NCI-H2196 treated with DMSO at 0.1 percent for 48 hours (cell line): ENCODE measurements around the gene FAM167B.
"Not testable (repeated sequence)": the region's sequence is repeated elsewhere in the genome, so short reads cannot be mapped to it uniquely, and the experiment has no call there.

ENCODE experiments used
- DNase-seq: peaks from one replicate; lab custom pipeline; 2025; ENCODE audit not compliant: unreplicated experiment; lab: John Stamatoyannopoulos, UW

Gene FAM167B

GRCh38 chr1:32257227-32257508 is 10.1 kb downstream of the FAM167B start:
- DNase-seq = no peak

DNA sequence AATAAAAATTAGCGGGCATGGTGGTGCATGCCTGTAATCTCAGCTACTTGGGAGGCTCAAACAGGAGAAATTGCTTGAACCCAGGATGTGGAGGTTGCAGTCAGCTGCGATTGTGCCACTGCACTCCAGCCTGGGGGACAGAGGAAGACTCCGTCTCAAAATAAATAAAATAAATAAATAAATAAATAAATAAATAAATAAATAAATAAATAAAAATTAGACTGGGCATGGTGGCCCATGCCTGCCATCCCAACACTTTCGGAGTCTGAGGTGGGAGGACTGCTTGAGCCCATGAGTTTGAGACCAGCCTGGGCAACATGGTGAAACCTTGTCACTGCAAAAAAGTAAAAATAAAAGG is 16.2 kb downstream of the FAM167B start:
- DNase-seq = not testable (repeated sequence)

DNA sequence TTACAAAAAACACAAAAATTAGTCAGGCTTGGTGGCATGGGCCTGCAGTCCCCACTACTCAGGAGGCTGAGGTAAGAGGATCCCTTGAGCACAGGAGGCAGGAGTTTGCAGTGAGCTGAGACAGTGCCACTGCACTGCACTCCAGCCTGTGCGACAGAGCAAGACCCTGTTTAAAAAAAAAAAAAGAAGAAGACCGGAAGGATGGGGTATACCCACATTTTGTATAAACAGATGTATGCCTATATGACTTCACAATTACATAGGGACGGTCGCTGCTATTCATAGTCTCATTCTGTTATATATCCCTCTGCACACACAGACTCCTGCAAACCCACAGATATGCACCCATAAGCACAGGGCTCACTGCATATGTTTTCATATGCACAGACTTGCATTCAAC is 16.7 kb downstream of the FAM167B start:
- DNase-seq = no peak

DNA sequence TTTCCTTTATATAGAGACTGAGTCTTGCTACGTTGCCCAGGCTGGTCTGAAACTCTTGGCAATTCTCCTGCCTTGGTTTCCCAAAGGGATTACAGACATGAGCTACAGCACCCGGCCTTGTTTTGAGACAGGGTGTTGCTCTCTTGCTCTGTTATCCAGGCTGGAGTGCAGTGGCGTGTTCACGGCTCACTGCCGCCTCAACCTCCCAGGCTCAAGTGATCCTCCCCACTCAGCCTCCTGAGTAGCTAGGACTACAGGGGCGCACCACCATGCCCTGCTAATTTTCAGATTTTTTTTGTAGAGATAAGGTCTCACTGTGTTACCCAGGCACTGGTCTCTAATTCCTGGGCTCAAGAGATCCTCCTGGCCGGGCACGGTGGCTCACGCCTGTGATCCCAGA is 18.8 kb downstream of the FAM167B start:
- no peak for DNase-seq

- no peak for DNase-seq
These were observed 20.0 kb downstream of the FAM167B start for GRCh38 chr1:32266921-32267591.

DNA sequence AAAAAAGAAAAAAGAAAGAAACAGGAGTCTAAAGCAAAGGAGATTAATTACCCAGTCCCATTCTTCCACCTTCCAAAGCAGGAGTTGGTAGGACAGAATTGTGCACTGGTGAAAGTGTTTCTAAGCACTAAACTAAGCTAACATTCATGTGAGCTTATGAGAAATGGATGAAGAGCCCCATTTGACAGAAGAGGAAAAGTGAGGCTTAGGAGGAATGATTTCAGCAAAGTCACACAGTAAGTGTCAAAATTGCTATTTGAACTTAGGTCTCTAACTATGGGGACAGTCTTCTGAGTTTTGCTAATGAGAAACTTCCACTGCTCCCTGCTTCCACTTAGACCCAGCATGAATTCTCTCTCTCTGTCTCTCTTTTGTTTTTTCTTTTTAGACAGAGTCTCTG is 22.7 kb downstream of the FAM167B start:
- no peak for DNase-seq

- DNase-seq = no peak
These were observed 25.8 kb downstream of the FAM167B start for GRCh38 chr1:32272557-32273390.

DNA sequence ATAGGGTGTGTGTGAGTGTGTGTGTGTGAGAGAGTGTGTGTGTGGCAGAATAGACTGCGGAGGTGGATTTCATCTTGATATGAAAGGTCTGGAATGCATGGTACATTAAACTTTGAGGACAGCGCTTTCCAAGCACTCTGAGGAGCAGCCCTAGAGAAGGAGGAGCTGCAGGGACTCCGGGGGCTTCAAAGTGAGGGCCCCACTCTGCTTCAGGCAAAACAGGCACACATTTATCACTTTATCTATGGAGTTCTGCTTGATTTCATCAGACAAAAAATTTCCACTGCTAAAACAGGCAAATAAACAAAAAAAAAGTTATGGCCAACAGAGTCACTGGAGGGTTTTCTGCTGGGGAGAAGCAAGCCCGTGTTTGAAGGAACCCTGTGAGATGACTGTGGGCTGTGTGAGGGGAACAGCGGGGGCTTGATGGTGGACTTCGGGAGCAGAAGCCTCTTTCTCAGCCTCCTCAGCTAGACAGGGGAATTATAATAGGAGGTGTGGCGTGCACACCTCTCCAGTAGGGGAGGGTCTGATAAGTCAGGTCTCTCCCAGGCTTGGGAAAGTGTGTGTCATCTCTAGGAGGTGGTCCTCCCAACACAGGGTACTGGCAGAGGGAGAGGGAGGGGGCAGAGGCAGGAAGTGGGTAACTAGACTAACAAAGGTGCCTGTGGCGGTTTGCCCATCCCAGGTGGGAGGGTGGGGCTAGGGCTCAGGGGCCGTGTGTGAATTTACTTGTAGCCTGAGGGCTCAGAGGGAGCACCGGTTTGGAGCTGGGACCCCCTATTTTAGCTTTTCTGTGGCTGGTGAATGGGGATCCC is 26.6 kb downstream of the FAM167B start:
- no peak for DNase-seq

GRCh38 chr1:32274646-32275340 is 27.8 kb downstream of the FAM167B start:
- no peak for DNase-seq

- DNase-seq = no peak
These were observed 28.4 kb downstream of the FAM167B start for GRCh38 chr1:32275424-32275823.

- no peak for DNase-seq
These were observed 29.2 kb downstream of the FAM167B start for GRCh38 chr1:32276032-32276782.

DNA sequence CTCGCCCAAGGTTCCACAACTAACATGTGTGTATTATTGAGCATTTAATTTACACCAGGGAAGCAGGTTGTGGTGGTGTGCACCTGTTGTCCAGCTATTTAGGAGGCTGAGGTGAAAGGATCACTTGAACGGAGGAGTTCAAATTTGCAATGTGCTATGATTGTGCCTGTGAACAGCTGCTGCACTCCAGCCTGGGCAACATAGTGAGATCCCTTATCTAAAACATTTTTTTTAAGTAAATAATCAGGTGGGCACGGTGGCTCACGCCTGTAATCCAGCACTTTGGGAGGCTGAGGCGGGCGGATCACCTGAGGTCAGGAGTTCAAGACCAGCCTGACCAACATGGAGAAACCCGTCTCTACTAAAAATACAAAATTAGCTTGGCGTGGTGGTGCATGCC is 37.8 kb downstream of the FAM167B start:
- DNase-seq = not testable (repeated sequence)

DNA sequence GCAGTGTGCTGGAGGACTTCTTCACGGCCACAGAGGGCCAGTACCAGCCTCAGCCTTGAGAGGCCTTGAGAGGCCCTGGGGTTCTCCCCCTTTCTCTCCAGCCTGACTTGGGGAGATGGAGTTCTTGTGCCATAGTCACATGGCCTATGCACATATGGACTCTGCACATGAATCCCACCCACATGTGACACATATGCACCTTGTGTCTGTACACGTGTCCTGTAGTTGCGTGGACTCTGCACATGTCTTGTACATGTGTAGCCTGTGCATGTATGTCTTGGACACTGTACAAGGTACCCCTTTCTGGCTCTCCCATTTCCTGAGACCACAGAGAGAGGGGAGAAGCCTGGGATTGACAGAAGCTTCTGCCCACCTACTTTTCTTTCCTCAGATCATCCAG is 38.6 kb downstream of the FAM167B start:
- DNase-seq = no peak

DNA sequence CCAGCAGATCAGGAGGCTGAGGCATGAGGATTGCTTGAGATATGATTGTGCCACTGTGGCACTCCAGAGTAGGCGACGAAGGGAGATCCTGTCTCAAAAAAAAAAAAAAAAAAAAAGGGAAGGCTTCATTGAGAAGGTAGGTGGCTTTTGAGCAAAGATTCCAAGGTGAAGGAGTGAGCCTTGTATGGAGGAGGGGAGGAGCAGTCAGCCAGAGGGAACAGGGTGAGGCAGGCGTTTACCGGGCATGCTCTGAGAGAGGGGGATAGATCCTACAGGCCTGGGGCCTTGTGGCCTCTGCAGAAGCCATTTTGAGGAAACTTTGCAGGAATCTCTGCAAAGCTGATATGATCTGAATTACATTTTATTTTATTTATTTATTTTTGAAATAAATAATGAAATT is 39.7 kb downstream of the FAM167B start:
- DNase-seq = no peak

DNA sequence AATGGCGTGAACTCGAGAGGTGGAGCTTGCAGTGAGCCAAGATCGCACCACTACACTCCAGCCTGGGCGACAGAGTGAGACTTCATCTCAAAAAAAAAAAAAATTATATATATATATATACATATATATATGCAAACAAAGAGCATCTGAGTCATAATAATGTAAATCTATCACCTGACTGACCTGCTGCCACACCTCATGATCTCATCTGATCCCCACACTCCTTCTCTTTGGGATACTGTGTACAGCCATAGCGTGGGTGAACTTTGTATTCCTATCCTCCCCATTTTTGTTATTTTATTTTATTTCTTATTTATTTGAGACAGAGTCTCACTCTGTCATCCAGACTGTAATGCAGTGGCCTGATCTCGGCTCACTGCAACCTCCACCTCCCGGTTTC is 42.2 kb downstream of the FAM167B start:
- no peak for DNase-seq

DNA sequence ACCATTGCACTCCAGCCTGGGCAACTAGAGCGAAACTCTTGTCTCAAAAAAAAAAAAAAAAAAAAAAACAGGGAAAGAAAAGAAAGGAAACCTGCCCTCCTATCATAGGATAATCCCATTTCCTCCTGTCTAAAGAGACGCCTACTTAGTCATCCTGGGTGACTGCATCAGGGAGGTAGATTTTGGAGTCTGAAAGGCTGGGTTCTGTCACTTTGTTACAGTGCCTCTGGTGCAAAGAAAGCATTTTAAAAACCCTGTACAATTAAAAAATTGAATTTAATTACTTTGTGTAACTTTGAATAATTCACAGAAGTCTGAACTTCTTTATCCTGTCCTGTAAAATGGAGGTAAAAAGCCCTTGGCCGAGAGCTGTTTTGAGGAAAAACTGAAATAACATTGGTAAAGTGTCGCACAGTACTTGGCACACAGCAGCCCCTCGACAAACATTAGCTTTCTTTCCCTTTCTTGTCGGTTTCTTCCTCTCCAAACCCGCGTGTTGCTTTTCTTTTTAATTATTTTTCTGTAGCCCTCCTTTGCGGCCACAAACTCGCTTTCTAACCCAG is 44.2 kb downstream of the FAM167B start:
- DNase-seq = no peak

DNA sequence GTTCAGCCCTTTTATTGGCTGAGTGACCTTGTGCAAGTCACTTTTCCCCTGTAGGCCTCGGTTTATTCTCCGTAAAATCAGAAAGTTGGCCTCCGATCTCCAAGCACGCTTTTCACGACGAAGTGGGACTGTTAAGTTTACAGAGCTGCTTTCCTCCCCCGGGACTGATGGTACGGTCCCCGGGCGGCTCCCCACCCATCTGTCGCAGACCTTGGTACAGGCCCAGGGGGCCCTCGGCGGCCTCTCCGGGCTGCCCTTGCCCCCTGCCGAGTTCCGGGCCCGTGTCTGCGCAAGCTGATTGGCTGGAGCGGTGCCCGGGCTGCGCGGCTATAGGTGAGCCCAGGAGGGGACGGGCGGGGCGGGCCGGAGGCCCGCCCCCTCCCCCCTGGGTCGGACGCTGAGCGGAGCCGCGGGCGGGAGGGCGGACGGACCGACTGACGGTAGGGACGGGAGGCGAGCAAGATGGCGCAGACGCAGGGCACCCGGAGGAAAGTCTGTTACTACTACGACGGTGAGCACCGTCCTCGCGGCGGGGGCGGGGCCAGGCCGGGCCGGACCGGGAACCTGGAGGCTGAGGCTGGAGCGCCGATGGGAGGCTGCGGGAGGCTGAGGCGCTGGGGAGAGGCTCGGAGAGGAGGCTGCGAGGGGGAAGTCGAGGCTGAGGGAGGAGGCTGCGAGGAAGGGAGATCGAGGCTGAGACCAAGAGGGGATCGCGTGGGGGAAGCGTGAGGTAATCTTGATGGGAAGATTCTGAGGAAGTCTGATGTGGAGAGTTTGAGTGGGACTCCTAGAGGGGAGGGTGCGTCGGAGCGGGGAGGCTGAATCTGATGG is 44.9 kb downstream of the FAM167B start, which contains the start of gene HDAC1:
Gene HDAC1, plus strand, starts transcription at position 376 of the 831 bp plus-strand sequence. Its CDS starts 87 bp downstream, at position 463.
- DNase-seq = peak; percentile 84

- DNase-seq = not testable (repeated sequence)
These were observed 51.2 kb downstream of the FAM167B start for GRCh38 chr1:32298211-32298610.
